Left ventricle myocardium inferior (tissue), 1 donor: Measurements from ENCODE around the gene CNTNAP2. TPM values are rescaled to one million over a fixed set of nuclear protein-coding genes. Genes with fewer than 3 reads are reported as not detected.

ENCODE experiments used
- DNase-seq: peaks from one replicate; pipeline ENCODE4 v3.0.0-alpha.2; 2020
- H3K27ac ChIP-seq: fragments of 200-600 bp; replicated peaks from 2 replicates; pipeline ENCODE4 v1.8.0; 2021
- H3K27me3 ChIP-seq: fragments of 200-600 bp; 2 replicates; pipeline ENCODE4 v1.8.0; 2021; ENCODE audit warnings: low read depth
- H3K36me3 ChIP-seq: fragments of 200-600 bp; 2 replicates; pipeline ENCODE4 v1.8.0; 2021
- H3K4me1 ChIP-seq: fragments of 200-600 bp; 2 replicates; pipeline ENCODE4 v1.8.0; 2021
- H3K4me3 ChIP-seq: fragments of 200-600 bp; 2 replicates; pipeline ENCODE4 v1.8.0; 2021; ENCODE audit warnings: mild to moderate bottlenecking, moderate library complexity
- H3K9me3 ChIP-seq: fragments of 200-600 bp; replicated peaks from 2 replicates; pipeline ENCODE4 v1.8.0; 2021
- intact Hi-C: fragments of 100-400 bp; cut with micrococcal nuclease; formaldehyde crosslinking; loops from one replicate; pipeline ENCODE4 v1.11.0; 2022
- total RNA-seq: library from RNA; stranded (reverse); fragmentation: NEBNext Ultra II Directional; extraction: Animal tissue kit (Norgen Biotek cat#: 25700); gene quantifications from one replicate; pipeline ENCODE4 v1.2.1, GENCODE V29; 2021
- TF ChIP-seq, protein P1 (sequence below): fragments of 200-600 bp; IDR thresholded peaks from 2 replicates; pipeline ENCODE4 v1.8.0; 2021; ENCODE audit warnings: antibody characterized with exemption, mild to moderate bottlenecking, borderline replicate concordance
- donor health status: DM: no; HTN: yes; CAD: no; lungs with severe emphysema.

CNTNAP2 gene
- total RNA-seq, 1 donor from 2014 or later: 0.99 TPM

DNA sequence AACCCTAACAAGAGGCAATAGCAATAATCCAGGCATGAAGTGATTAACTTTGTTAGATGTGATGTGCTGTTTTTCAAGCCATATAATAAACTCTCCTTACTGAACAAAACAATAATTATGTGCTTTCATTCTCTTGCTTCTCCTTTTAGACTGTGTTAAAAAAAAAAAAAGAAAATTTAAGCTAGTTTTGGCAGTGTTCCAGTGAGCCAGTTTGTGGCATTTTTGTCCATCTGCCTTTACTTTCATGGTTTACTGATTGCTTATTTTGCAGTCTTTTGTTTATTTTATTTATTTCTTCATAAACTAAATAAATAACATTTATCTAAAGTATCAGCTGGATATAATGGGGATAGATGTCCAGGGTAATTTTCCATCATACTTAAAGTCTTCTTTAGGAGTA, 625.3 kb downstream of the CNTNAP2 start:
- Histone ChIP-seq H3K36me3 (no peaks in the 10 kb centered on the region), H3K27me3 (no peaks in the 10 kb centered on the region), H3K4me3 (no peak overlapping the region), H3K27ac (no peak overlapping the region), H3K9me3 (peaks cover 70% of the 10 kb centered on the region), H3K4me1 (no peaks in the 10 kb centered on the region)
- TF ChIP-seq, protein P1, sequence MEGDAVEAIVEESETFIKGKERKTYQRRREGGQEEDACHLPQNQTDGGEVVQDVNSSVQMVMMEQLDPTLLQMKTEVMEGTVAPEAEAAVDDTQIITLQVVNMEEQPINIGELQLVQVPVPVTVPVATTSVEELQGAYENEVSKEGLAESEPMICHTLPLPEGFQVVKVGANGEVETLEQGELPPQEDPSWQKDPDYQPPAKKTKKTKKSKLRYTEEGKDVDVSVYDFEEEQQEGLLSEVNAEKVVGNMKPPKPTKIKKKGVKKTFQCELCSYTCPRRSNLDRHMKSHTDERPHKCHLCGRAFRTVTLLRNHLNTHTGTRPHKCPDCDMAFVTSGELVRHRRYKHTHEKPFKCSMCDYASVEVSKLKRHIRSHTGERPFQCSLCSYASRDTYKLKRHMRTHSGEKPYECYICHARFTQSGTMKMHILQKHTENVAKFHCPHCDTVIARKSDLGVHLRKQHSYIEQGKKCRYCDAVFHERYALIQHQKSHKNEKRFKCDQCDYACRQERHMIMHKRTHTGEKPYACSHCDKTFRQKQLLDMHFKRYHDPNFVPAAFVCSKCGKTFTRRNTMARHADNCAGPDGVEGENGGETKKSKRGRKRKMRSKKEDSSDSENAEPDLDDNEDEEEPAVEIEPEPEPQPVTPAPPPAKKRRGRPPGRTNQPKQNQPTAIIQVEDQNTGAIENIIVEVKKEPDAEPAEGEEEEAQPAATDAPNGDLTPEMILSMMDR: no peak
- intact Hi-C loops: no loop called here
- no peak for DNase-seq

DNA sequence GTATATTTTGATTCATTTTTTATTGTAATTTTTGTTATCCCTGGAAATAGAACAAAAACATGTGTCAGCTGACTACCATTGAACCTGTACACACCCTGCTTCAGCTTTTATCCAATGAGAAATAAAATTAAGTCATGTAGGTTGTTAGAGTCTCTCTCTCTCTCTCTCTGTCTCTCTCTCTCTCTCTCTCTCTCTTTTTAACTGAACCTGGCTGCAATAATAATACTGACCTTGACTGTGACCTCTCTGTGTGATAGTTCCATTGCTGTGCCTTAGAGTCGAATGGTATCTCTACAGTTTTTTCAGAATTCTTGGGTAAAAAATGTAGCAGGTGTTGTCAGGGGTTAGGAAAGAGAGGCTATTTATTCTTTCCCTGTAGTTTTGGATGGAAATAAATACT, 637.8 kb downstream of the CNTNAP2 start:
- no peak overlapping the region for H3K27ac ChIP-seq
- no peak for DNase-seq
- no peaks in the 10 kb centered on the region for H3K4me1 ChIP-seq
- H3K9me3 ChIP-seq: peaks cover 16% of the 10 kb centered on the region
- no peak overlapping the region for H3K4me3 ChIP-seq
- H3K27me3 ChIP-seq: no peaks in the 10 kb centered on the region
- intact Hi-C loops: no loop called here
- H3K36me3 ChIP-seq: no peaks in the 10 kb centered on the region
- TF ChIP-seq, protein P1: no peak

DNA sequence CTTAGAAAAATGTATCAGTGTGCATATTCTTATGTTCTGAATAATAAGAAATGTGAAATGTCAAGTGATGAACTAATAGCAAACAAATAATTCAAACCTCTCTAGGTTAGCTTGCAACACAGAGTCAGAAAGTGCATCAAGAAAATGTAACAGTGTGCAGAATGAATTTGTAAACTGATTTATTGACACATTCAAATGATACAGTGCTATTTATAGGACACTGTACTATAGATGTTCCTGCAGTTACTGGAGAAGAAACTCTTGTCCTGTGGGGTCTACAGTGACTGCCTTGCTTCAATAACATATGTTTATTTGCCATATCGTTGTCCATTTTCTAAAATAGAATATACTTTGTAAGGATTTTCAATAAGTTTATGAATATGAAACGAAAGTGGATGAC, 639.0 kb downstream of the CNTNAP2 start:
- H3K27ac ChIP-seq: no peak overlapping the region
- no peaks in the 10 kb centered on the region for H3K4me1 ChIP-seq
- TF ChIP-seq, protein P1: no peak
- intact Hi-C loops: no loop called here
- H3K36me3 ChIP-seq: no peaks in the 10 kb centered on the region
- no peak overlapping the region for H3K4me3 ChIP-seq
- H3K9me3 ChIP-seq: peaks cover 15% of the 10 kb centered on the region
- H3K27me3 ChIP-seq: no peaks in the 10 kb centered on the region
- no peak for DNase-seq

DNA sequence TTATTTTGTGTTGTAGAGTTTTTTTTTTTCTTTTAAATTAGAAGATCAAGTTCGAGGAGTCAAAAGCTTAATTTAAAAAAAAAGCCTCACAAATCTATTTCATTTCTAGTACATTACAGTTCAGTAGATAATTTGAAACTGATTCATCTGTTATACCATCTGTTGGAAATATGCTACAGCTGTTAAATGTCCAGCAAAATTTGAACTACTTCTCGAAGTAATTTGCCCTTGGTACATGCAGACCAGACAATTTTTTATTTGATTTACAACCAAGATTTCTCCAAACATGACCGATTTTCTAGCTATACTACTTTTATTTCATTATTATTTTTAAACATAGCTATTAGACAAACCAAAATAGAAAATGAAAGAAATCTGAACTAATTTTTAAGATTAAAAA, 647.9 kb downstream of the CNTNAP2 start:
- DNase-seq: no peak
- H3K36me3 ChIP-seq: no peaks in the 10 kb centered on the region
- no peaks in the 10 kb centered on the region for H3K27me3 ChIP-seq
- H3K27ac ChIP-seq: no peak overlapping the region
- TF ChIP-seq, protein P1: no peak
- intact Hi-C loops: no loop called here
- peaks cover 16% of the 10 kb centered on the region for H3K9me3 ChIP-seq
- H3K4me1 ChIP-seq: no peaks in the 10 kb centered on the region
- no peak overlapping the region for H3K4me3 ChIP-seq

DNA sequence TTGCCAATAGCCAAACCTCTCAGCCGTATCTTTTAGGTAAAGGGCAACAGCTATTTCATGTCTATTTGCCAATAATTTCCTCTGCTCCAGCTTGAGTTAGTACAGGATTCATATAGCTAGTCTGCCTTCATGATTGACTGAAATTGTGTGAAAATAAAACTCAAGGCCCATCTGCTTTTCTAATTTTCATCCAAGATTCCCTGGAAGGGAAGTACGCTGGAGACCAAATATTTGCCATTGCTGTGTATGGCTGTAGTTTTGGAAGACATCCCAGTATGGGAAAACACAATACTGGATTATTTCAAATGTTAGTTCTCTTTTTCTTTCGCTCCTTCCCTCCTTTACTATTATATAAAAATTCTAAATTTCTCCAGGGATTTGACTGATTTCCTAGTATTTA, 652.4 kb downstream of the CNTNAP2 start:
- TF ChIP-seq, protein P1: no peak
- intact Hi-C loops: no loop called here
- no peak overlapping the region for H3K4me3 ChIP-seq

DNA sequence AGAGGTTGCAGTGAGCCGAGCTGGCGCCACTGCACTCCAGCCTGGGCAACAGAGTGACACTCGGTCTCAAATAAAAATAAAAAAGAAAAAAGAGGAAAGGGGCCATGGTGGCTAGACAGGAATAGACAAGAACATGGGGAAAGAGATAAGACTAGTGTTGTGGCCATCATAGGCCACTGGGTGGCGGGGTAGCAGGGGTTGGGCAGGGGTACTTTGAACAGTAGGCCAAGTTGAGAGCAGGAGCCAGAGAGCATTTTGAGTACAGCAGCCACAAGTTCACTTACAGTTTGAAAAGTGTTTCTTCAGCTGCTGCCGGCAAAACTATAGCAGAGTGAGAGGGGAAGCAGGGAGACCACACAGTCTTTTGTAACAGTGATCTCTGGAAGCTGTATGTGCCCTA, 656.0 kb downstream of the CNTNAP2 start:
- Histone ChIP-seq H3K9me3 (no peaks in the 10 kb centered on the region), H3K4me3 (no peak overlapping the region), H3K27me3 (no peaks in the 10 kb centered on the region), H3K27ac (no peak overlapping the region), H3K4me1 (no peaks in the 10 kb centered on the region), H3K36me3 (no peaks in the 10 kb centered on the region)
- intact Hi-C loops: no loop called here
- TF ChIP-seq, protein P1: no peak
- no peak for DNase-seq

More for the DNA sequence above, 652.4 kb downstream of the CNTNAP2 start:
- no peaks in the 10 kb centered on the region for H3K4me1 ChIP-seq
- no peak for DNase-seq
- H3K36me3 ChIP-seq: no peaks in the 10 kb centered on the region
- H3K9me3 ChIP-seq: no peaks in the 10 kb centered on the region
- no peak overlapping the region for H3K27ac ChIP-seq
- H3K27me3 ChIP-seq: no peaks in the 10 kb centered on the region
